K562 (cell line): ENCODE measurements around the gene NFKBIB. TPM values are rescaled to one million over a fixed set of nuclear protein-coding genes. Genes with fewer than 3 reads are reported as not detected.

Source experiments
- ARNT ChIP-seq, 2 experiments: fragments of 450-650 bp; IDR thresholded peaks; 2 replicates each; pipeline ENCODE4 v1.6.1; 2016; ENCODE audit warnings: mild to moderate bottlenecking in 1 of 2
- ATF7 ChIP-seq: fragments of 450-650 bp; IDR thresholded peaks from 2 replicates; pipeline ENCODE4 v1.7.1; 2014; ENCODE audit warnings: mild to moderate bottlenecking, moderate library complexity
- CBX8 ChIP-seq: fragments of 200-600 bp; sonication (generic); IDR thresholded peaks from 2 replicates; pipeline ENCODE4 v1.6.1; 2012; ENCODE audit warnings: borderline replicate concordance, mixed run types, low read depth, mild to moderate bottlenecking, moderate library complexity, mixed read lengths, low read length, control low read depth, inconsistent platforms; ENCODE audit not compliant: poor library complexity, severe bottlenecking; ENCODE audit errors: extremely low read depth
- CC2D1A ChIP-seq: fragments of 450-650 bp; IDR thresholded peaks from 2 replicates; pipeline ENCODE4 v1.6.1; 2017; ENCODE audit warnings: mild to moderate bottlenecking
- E2F1 ChIP-seq: sonication (generic); formaldehyde crosslinking; IDR thresholded peaks from 2 replicates; pipeline ENCODE4 v1.8.1; 2023; ENCODE audit warnings: mild to moderate bottlenecking, missing genetic modification reagents, moderate library complexity
- GTF2A2 ChIP-seq: IDR thresholded peaks from 2 replicates; pipeline ENCODE4 v1.6.1; 2016; ENCODE audit warnings: mild to moderate bottlenecking, missing genetic modification characterization, missing compliant biosample characterization
- HDAC1 ChIP-seq, 2 experiments: fragments of 450-650 bp; IDR thresholded peaks; 2 replicates each; pipeline ENCODE4 v1.6.1; 2016 to 2017; ENCODE audit warnings: inconsistent platforms in 1 of 2, mild to moderate bottlenecking in 1 of 2, moderate library complexity in 1 of 2
- HDAC2 ChIP-seq: fragments of 450-650 bp; IDR thresholded peaks from 2 replicates; pipeline ENCODE4 v1.6.1; 2016; ENCODE audit warnings: mild to moderate bottlenecking
- KAT2B ChIP-seq: IDR thresholded peaks from one replicate; pipeline ENCODE4 v1.6.1; 2012; ENCODE audit warnings: low read depth, mild to moderate bottlenecking, control low read depth, inconsistent platforms, low read length, moderate library complexity
- KAT7 ChIP-seq: sonication (generic); formaldehyde crosslinking; IDR thresholded peaks from 2 replicates; pipeline ENCODE4 v1.8.0; 2022; ENCODE audit warnings: missing genetic modification reagents, mild to moderate bottlenecking, borderline replicate concordance
- KDM4B ChIP-seq, 2 experiments: fragments of 450-650 bp in 1 of 2; sonication (generic) in 1 of 2; IDR thresholded peaks; 2 replicates each; pipeline ENCODE4 v1.6.1; 2016 to 2017; ENCODE audit warnings: borderline replicate concordance in 2 of 2, antibody characterized with exemption in 1 of 2, low read depth in 1 of 2, mild to moderate bottlenecking in 1 of 2
- KHSRP ChIP-seq: fragments of 450-650 bp; IDR thresholded peaks from 2 replicates; pipeline ENCODE4 v1.6.1; 2017
- MAZ ChIP-seq, 2 experiments: fragments of 450-650 bp in 1 of 2; sonication (generic) in 1 of 2; formaldehyde crosslinking; IDR thresholded peaks in 1 of 2; conservative IDR thresholded peaks in 1 of 2; 2 replicates each; pipeline versions ENCODE4 v1.4.0 to v1.5.0; 2020; ENCODE audit warnings: mild to moderate bottlenecking in 1 of 2, missing genetic modification reagents in 1 of 2
- MEF2A ChIP-seq: IDR thresholded peaks from 2 replicates; pipeline ENCODE4 v1.6.1; 2011; ENCODE audit warnings: low read depth, mild to moderate bottlenecking, low read length, moderate library complexity; ENCODE audit not compliant: control insufficient read depth
- NFE2L1 ChIP-seq: fragments of 450-650 bp; IDR thresholded peaks from 2 replicates; pipeline ENCODE4 v1.6.1; 2016; ENCODE audit warnings: missing genetic modification characterization, low read depth, mild to moderate bottlenecking, missing compliant biosample characterization, moderate library complexity, borderline replicate concordance
- POLR3A ChIP-seq: IDR thresholded peaks from 2 replicates; pipeline ENCODE4 v1.6.1; 2011; ENCODE audit warnings: borderline replicate concordance, mild to moderate bottlenecking, moderate library complexity; ENCODE audit not compliant: insufficient read length, insufficient read depth; ENCODE audit errors: extremely low read depth
- SP1 ChIP-seq: sonication (generic); formaldehyde crosslinking; IDR thresholded peaks from 2 replicates; pipeline ENCODE4 v1.8.1; 2022; ENCODE audit warnings: mild to moderate bottlenecking, missing genetic modification reagents
- TAL1 ChIP-seq: fragments of 450-650 bp; IDR thresholded peaks from 2 replicates; pipeline ENCODE4 v1.6.1; 2016; ENCODE audit warnings: mild to moderate bottlenecking
- YBX1 ChIP-seq: fragments of 450-650 bp; IDR thresholded peaks from 2 replicates; pipeline ENCODE4 v1.7.1; 2016; ENCODE audit warnings: mild to moderate bottlenecking
- ZNF143 ChIP-seq: sonication (generic); formaldehyde crosslinking; IDR thresholded peaks from 2 replicates; pipeline ENCODE4 v1.9.0; 2022; ENCODE audit warnings: mild to moderate bottlenecking, missing genetic modification reagents
- ZNF274 ChIP-seq: IDR thresholded peaks from 2 replicates; pipeline ENCODE4 v1.6.1; 2011; ENCODE audit warnings: low read depth, mild to moderate bottlenecking, low read length, moderate library complexity, borderline replicate concordance
- ZNF592 ChIP-seq: fragments of 450-650 bp; IDR thresholded peaks from 2 replicates; pipeline ENCODE4 v1.6.1; 2017; ENCODE audit warnings: antibody characterized with exemption, mild to moderate bottlenecking
- ZNF766 ChIP-seq: fragments of 200-800 bp; sonication (Bioruptor generic); conservative IDR thresholded peaks from 2 replicates; pipeline ENCODE4 v1.6.1; 2016; ENCODE audit warnings: missing genetic modification characterization, missing compliant biosample characterization
- polyA plus RNA-seq, 8 experiments: library from polyadenylated mRNA; depleted of rRNA in 4 of 8; stranded (reverse) in 5 of 8; unstranded in 3 of 8; fragments of >200 nt; fragmentation: Nextera tagmentation in 2 of 8; fragmentation: Illumina TruSeq in 1 of 8; extraction: Ambion mirVana in 2 of 8; extraction: Trizol in 1 of 8; gene quantifications; 2 replicates each; pipeline versions ENCODE4 v1.2.1 to v1.2.3, GENCODE V29; 2011 to 2014; ENCODE audit warnings: inconsistent platforms in 1 of 8, missing spikeins in 1 of 8
- total RNA-seq, 7 experiments: library from RNA; depleted of rRNA in 6 of 7; stranded (reverse); fragments of >200 nt in 6 of 7; fragmentation: Illumina TruSeq in 2 of 7; extraction: Trizol in 2 of 7; gene quantifications; 2 replicates each; pipeline versions ENCODE4 v1.2.1 to v1.2.3, GENCODE V29; 2011 to 2021; ENCODE audit warnings: low replicate concordance in 1 of 7

Gene NFKBIB
- total and polyA plus RNA-seq, 9 of the 15 experiments (the other 6 are each of a cell fraction or from before 2014, with no cell fraction given), result 1.5 to 44.9 (median 10.4) TPM

- TF ChIP-seq KHSRP (no peak), ZNF592 (peak; percentile 89), E2F1 (0 out of 2 replicates have a peak, but pooled peaks have one; percentile 29), KAT7 (0 out of 2 replicates have a peak, but pooled peaks have one; percentile 51), ARNT (IDR thresholded peaks at IDR 0.05) (no peak; a peak in 1 of 4 replicates), YBX1 (no peak), HDAC2 (no peak; the same call in 1 of the 2 replicates), SP1 (peak; percentile 98), KAT2B (peak; percentile 95), NFE2L1 (tag) (no peak), GTF2A2 (tag) (0 out of 2 replicates have a peak, but pooled peaks have one; percentile 34), TAL1 (no peak), ATF7 (peak; percentile 80), POLR3A (no peak), MAZ (CRISPR knock-in tag; conservative IDR thresholded peaks at IDR 0.05 in 1 of 2, IDR thresholded peaks at IDR 0.05 in 1 of 2) (peak; percentile 34 to 79; a peak in 3 of 4 replicates), ZNF143 (CRISPR knock-in tag) (no peak), MEF2A (no peak), CC2D1A (0 out of 2 replicates have a peak, but pooled peaks have one; percentile 51), ZNF274 (no peak), HDAC1 (IDR thresholded peaks at IDR 0.05) (peak in 1 of 2 experiments; percentile 83; a peak in 2 of 4 replicates), CBX8 (no peak), ZNF766 (CRISPR knock-in tag) (no peak), KDM4B (IDR thresholded peaks at IDR 0.05; ENCODE audit: borderline replicate concordance in 2 of 2, low read depth in 1 of 2) (0 out of 4 replicates have a peak, but pooled peaks of 1 of the 2 experiments have one; percentile 33)
Observed at GRCh38 chr19:38929929-38930775, 30.4 kb downstream of the NFKBIB start, which contains the start of gene SARS2 (continued).
